ENCODE data around the gene GPC6.

DNA sequence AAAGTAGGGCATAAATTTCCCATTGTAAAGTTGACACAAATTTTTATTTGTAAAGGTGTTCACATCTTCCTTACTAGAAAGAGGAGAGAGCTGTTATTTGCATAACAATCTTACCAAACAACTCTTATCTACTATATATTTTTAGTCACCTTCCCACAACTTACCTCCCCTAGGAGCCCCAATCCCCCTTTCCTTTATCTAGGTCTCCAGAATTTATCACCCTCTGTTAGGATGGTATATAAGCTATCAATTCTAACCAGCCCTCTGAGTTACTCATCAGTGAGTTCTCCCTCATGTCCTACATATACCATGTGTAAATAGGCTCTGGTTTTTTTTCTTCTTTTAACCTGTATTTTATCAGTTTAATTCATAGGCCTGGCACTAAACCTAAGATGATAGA lies 1190.7 kb downstream of the GPC6 start:
- no peak for TF ChIP-seq CTCF (conservative IDR thresholded peaks at IDR 0.05)
- no peak for TF ChIP-seq ZFX (IDR thresholded peaks at IDR 0.05)
